Measurements from ENCODE around the gene ASCC3.
"Not testable (repeated sequence)": the region's sequence is repeated elsewhere in the genome, so short reads cannot be mapped to it uniquely, and the experiment has no call there.

ASCC3 gene

DNA sequence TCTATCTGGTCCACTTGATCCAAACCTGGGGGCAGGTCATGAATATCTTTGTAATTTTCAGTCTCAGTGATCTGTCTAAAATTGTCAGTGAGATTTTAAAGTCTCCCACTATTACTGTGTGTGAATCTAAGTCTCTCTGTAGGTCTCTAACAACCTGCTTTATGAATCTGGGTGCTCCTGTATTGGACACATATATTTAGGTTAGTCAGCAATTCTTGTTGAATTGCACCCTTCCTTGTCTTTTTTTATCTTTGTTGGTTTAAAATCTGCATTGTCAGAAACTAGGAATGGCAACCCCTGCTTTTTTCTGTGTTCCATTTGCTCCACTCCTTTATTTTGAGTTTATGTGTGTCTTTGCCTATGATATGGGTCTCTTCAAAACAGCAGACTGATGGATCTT, 140.7 kb downstream of the ASCC3 start:
- H3K4me3 ChIP-seq (replicated peaks in 1 of 2; ENCODE audit: low read depth in 2 of 2, low read length in 2 of 2), result no peak overlapping the region
- TF ChIP-seq, protein P1, sequence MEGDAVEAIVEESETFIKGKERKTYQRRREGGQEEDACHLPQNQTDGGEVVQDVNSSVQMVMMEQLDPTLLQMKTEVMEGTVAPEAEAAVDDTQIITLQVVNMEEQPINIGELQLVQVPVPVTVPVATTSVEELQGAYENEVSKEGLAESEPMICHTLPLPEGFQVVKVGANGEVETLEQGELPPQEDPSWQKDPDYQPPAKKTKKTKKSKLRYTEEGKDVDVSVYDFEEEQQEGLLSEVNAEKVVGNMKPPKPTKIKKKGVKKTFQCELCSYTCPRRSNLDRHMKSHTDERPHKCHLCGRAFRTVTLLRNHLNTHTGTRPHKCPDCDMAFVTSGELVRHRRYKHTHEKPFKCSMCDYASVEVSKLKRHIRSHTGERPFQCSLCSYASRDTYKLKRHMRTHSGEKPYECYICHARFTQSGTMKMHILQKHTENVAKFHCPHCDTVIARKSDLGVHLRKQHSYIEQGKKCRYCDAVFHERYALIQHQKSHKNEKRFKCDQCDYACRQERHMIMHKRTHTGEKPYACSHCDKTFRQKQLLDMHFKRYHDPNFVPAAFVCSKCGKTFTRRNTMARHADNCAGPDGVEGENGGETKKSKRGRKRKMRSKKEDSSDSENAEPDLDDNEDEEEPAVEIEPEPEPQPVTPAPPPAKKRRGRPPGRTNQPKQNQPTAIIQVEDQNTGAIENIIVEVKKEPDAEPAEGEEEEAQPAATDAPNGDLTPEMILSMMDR (IDR thresholded peaks at IDR 0.05; ENCODE audit: low read depth, low read length), result no peak
- no peak for DNase-seq (ENCODE audit: low read depth in 2 of 2)

DNA sequence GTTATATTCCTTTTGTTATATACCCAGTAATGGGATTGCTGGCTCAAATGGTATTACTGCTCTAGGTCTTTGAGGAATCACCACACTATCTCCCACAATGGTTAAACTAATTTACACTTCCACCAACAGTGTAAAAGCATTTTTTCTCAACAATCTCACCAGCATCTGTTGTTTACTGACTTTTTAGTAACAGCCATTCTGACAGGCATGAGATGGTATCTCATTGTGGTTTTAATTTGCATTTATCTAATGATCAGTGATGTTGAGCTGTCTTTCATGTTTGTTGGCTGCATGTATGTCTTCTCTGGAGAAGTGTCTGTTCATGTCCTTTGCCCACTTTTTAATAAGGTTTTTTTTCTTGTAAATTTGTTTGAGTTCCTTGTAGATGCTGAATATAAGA, 143.4 kb downstream of the ASCC3 start:
- DNase-seq (ENCODE audit: low read depth in 2 of 2), result not testable (repeated sequence)

GRCh38 chr6:100731411-100731810, 149.7 kb downstream of the ASCC3 start:
- TF ChIP-seq, protein P1 (IDR thresholded peaks at IDR 0.05; ENCODE audit: low read depth, low read length), result no peak
- no peak for DNase-seq (ENCODE audit: low read depth in 2 of 2)
- H3K4me3 ChIP-seq (replicated peaks in 1 of 2; ENCODE audit: low read depth in 2 of 2, low read length in 2 of 2), result no peak overlapping the region

More for the DNA sequence above, 143.4 kb downstream of the ASCC3 start:
- not testable (repeated sequence) for H3K4me3 ChIP-seq (replicated peaks in 1 of 2; ENCODE audit: low read depth in 2 of 2, low read length in 2 of 2)

GRCh38 chr6:100730001-100730980, 150.8 kb downstream of the ASCC3 start:
- no peak for DNase-seq (ENCODE audit: low read depth in 2 of 2)
- TF ChIP-seq, protein P1 (IDR thresholded peaks at IDR 0.05; ENCODE audit: low read depth, low read length), result no peak
- no peak overlapping the region for H3K4me3 ChIP-seq (replicated peaks in 1 of 2; ENCODE audit: low read depth in 2 of 2, low read length in 2 of 2)

DNA sequence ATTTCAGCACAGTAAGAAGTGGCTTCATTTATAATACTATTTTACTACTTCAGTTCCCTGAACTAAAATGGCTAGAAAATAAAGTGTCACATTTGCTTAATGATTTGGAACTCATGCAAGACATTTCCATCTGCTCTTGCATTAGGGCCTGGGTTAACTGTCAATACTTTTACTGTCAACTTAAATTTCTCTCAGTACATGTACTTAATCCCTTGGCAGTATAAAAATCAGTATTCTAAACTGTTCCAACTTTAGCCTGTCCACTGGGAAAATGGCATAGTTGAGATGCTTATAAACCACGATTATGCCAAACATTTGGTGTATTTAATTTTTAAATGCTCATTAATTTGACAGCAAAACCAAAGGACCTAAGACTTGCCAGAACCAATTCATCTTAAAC, 154.5 kb downstream of the ASCC3 start:
- no peak overlapping the region for H3K4me3 ChIP-seq (replicated peaks in 1 of 2; ENCODE audit: low read depth in 2 of 2, low read length in 2 of 2)
- DNase-seq (ENCODE audit: low read depth in 2 of 2), result peak; percentile 19 to 43
- TF ChIP-seq, protein P1 (IDR thresholded peaks at IDR 0.05; ENCODE audit: low read depth, low read length), result no peak

DNA sequence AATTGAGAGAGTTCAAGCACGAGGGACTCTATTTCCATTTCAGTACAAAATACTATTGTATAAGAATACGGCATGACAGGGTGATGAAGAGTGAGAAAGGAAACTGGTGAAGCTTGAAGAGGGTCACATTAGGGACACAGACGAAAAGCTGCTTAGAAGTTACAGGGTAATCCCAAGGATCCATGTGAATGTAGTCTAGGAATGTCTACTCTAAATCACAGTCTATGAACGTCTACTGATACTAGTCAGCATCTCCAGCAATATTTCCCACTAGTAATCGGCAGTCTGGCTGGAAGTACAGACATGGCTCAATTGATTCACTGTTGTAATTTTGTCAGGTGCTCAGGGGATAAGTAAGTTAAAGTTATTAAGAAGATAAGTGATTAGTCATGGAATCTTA, 156.4 kb downstream of the ASCC3 start:
- H3K4me3 ChIP-seq (replicated peaks in 1 of 2; ENCODE audit: low read depth in 2 of 2, low read length in 2 of 2), result no peak overlapping the region
- TF ChIP-seq, protein P1 (IDR thresholded peaks at IDR 0.05; ENCODE audit: low read depth, low read length), result no peak
- no peak for DNase-seq (ENCODE audit: low read depth in 2 of 2)

DNA sequence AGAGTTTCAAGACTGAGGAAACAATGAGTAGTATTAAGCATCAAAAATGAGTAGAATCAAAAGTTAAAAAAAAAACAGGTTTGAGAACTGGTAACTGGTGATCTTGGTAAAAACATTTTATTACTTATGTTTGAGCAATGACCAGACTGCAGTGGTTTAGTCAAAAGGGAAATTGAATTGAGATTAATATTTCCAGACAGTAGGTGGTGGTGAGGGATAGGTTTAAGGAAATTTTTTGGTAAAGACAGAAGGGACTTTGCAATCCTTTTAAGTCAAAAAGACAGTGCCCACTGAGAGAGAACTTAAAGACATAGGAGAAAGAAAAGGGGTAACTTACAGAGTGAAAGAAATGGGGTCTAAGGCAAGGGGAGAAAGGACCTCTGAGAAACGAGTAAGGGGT, 156.9 kb downstream of the ASCC3 start:
- DNase-seq (ENCODE audit: low read depth in 2 of 2), result peak in 1 of 2 donors; percentile 20
- TF ChIP-seq, protein P1 (IDR thresholded peaks at IDR 0.05; ENCODE audit: low read depth, low read length), result no peak
- no peak overlapping the region for H3K4me3 ChIP-seq (replicated peaks in 1 of 2; ENCODE audit: low read depth in 2 of 2, low read length in 2 of 2)

Measured in cardiac fibroblast (primary cell).